KMS-11 (cell line): Measurements from ENCODE around the gene FGD6.

Source experiments
- H2AFZ ChIP-seq: fragments of 200-600 bp; sonication (generic); 2 replicates; pipeline ENCODE4 v1.6.1; 2016; ENCODE audit warnings: antibody characterized with exemption, mixed run types, low read depth
- H3K27ac ChIP-seq: fragments of 200-600 bp; sonication (generic); 2 replicates; pipeline ENCODE4 v1.6.1; 2016; ENCODE audit warnings: mild to moderate bottlenecking, mixed run types
- H3K27me3 ChIP-seq: fragments of 200-600 bp; sonication (generic); 2 replicates; pipeline ENCODE4 v1.6.1; 2017; ENCODE audit warnings: mild to moderate bottlenecking, low read depth, mixed run types, moderate library complexity; ENCODE audit not compliant: insufficient read depth
- H3K36me3 ChIP-seq: fragments of 200-600 bp; sonication (generic); 2 replicates; pipeline ENCODE4 v1.6.1; 2017; ENCODE audit warnings: mild to moderate bottlenecking, mixed run types; ENCODE audit not compliant: insufficient read depth
- H3K4me1 ChIP-seq: fragments of 200-600 bp; sonication (generic); 2 replicates; pipeline ENCODE4 v1.6.1; 2016; ENCODE audit warnings: mild to moderate bottlenecking, low read depth, mixed run types; ENCODE audit not compliant: poor library complexity, severe bottlenecking
- H3K4me2 ChIP-seq: fragments of 200-600 bp; sonication (generic); 2 replicates; pipeline ENCODE4 v1.7.0; 2016; ENCODE audit warnings: mild to moderate bottlenecking, mixed run types
- H3K4me3 ChIP-seq: fragments of 200-600 bp; sonication (generic); IDR thresholded peaks from 2 replicates; pipeline ENCODE4 v1.6.1; 2017; ENCODE audit warnings: low read depth, low read length, mixed read lengths; ENCODE audit not compliant: insufficient read depth
- H3K79me2 ChIP-seq: fragments of 200-600 bp; sonication (generic); 2 replicates; pipeline ENCODE4 v1.6.1; 2016; ENCODE audit warnings: low read depth, mixed run types; ENCODE audit not compliant: insufficient read depth
- H3K9ac ChIP-seq: fragments of 200-600 bp; sonication (generic); 2 replicates; pipeline ENCODE4 v1.6.1; 2016; ENCODE audit warnings: mild to moderate bottlenecking, mixed run types
- H4K20me1 ChIP-seq: fragments of 200-600 bp; sonication (generic); 2 replicates; pipeline ENCODE4 v1.6.1; 2016; ENCODE audit warnings: mild to moderate bottlenecking, mixed run types; ENCODE audit not compliant: insufficient read depth
- CTCF ChIP-seq: fragments of 200-600 bp; sonication (generic); conservative IDR thresholded peaks from 2 replicates; pipeline ENCODE4 v1.6.1; 2017; ENCODE audit warnings: low read depth, mild to moderate bottlenecking, antibody characterized with exemption, low read length, moderate library complexity, mixed read lengths

FGD6 gene

GRCh38 chr12:95182868-95183415 lies 34.3 kb downstream of the FGD6 start:
- no peaks in the 10 kb centered on the region for H3K27me3 ChIP-seq
- H3K27ac ChIP-seq, result no peak overlapping the region
- no peaks in the 10 kb centered on the region for H3K79me2 ChIP-seq
- H4K20me1 ChIP-seq, result no peaks in the 10 kb centered on the region
- no peak for TF ChIP-seq CTCF
- no peak overlapping the region for H2AFZ ChIP-seq
- H3K4me1 ChIP-seq, result no peaks in the 10 kb centered on the region
- H3K36me3 ChIP-seq, result no peaks in the 10 kb centered on the region
- no peak overlapping the region for H3K4me3 ChIP-seq
- H3K4me2 ChIP-seq, result no peak overlapping the region
- H3K9ac ChIP-seq, result no peak overlapping the region

GRCh38 chr12:95181103-95181502 lies 36.2 kb downstream of the FGD6 start:
- Histone ChIP-seq H3K27me3 (no peaks in the 10 kb centered on the region), H2AFZ (no peak overlapping the region), H3K4me3 (no peak overlapping the region), H3K79me2 (no peaks in the 10 kb centered on the region), H4K20me1 (no peaks in the 10 kb centered on the region), H3K9ac (no peak overlapping the region), H3K4me1 (no peaks in the 10 kb centered on the region), H3K36me3 (no peaks in the 10 kb centered on the region), H3K4me2 (no peak overlapping the region), H3K27ac (no peak overlapping the region)
- no peak for TF ChIP-seq CTCF

GRCh38 chr12:95179011-95179410 lies 38.3 kb downstream of the FGD6 start:
- no peak overlapping the region for H2AFZ ChIP-seq
- H3K27ac ChIP-seq, result no peak overlapping the region
- no peaks in the 10 kb centered on the region for H3K79me2 ChIP-seq
- no peaks in the 10 kb centered on the region for H3K27me3 ChIP-seq
- H3K4me2 ChIP-seq, result no peak overlapping the region
- no peaks in the 10 kb centered on the region for H3K4me1 ChIP-seq
- no peak for TF ChIP-seq CTCF
- no peaks in the 10 kb centered on the region for H3K36me3 ChIP-seq
- H3K9ac ChIP-seq, result no peak overlapping the region
- no peaks in the 10 kb centered on the region for H4K20me1 ChIP-seq
- no peak overlapping the region for H3K4me3 ChIP-seq

GRCh38 chr12:95178136-95178535 lies 39.1 kb downstream of the FGD6 start:
- Histone ChIP-seq H3K4me3 (no peak overlapping the region), H3K9ac (no peak overlapping the region), H3K4me1 (no peaks in the 10 kb centered on the region), H3K4me2 (no peak overlapping the region), H3K36me3 (no peaks in the 10 kb centered on the region), H3K27ac (no peak overlapping the region), H3K79me2 (no peaks in the 10 kb centered on the region), H2AFZ (no peak overlapping the region), H3K27me3 (no peaks in the 10 kb centered on the region), H4K20me1 (no peaks in the 10 kb centered on the region)
- no peak for TF ChIP-seq CTCF
